Mucosa of descending colon (tissue), 3 donors: ENCODE data around the gene CORO1C. TPM values are rescaled to one million over a fixed set of nuclear protein-coding genes. Genes with fewer than 3 reads are reported as not detected.
A peak's percentile ranks its signal among the peaks of the same experiment; 100 is the strongest.
"Not testable (repeated sequence)": the region's sequence is repeated elsewhere in the genome, so short reads cannot be mapped to it uniquely, and the experiment has no call there.

ENCODE experiments used
- ATAC-seq: fragments of 200-7000 bp; cut with Tn5 transposase; one replicate; pipeline ENCODE4 v1.9.1; 2020; ENCODE audit warnings: mild to moderate bottlenecking, moderate library complexity
- DNase-seq, 3 donors: peaks; one replicate each; pipeline ENCODE4 v3.0.0-alpha.2; 2020
- H3K36me3 ChIP-seq: fragments of 200-600 bp; one replicate; pipeline ENCODE4 v1.8.0; 2021; ENCODE audit warnings: low read depth, mild to moderate bottlenecking
- H3K4me1 ChIP-seq: fragments of 200-600 bp; one replicate; pipeline ENCODE4 v1.8.0; 2021; ENCODE audit warnings: low read depth, mild to moderate bottlenecking
- H3K4me3 ChIP-seq: fragments of 200-600 bp; one replicate; pipeline ENCODE4 v1.8.0; 2021; ENCODE audit warnings: mild to moderate bottlenecking
- H3K9me3 ChIP-seq: fragments of 200-600 bp; one replicate; pipeline ENCODE4 v1.8.0; 2021; ENCODE audit warnings: mild to moderate bottlenecking
- intact Hi-C, 2 donors: fragments of 100-400 bp; cut with DNase I in 1 of 2; cut with micrococcal nuclease in 1 of 2; formaldehyde crosslinking; loops; one replicate each; pipeline versions ENCODE4 v1.11.0 to v1.11.1; 2022; cut with DNase I, micrococcal nuclease
- total RNA-seq, 3 donors: library from RNA; stranded (reverse); fragmentation: NEBNext Ultra II Directional in 2 of 3; extraction: Animal tissue kit (Norgen Biotek cat#: 25700) in 2 of 3; gene quantifications; one replicate each; pipeline versions ENCODE4 v1.2.1 to v1.2.4, GENCODE V29; 2021 to 2023
- TF ChIP-seq, protein P1 (sequence below): fragments of 200-600 bp; IDR thresholded peaks from one replicate; pipeline ENCODE4 v1.8.0; 2022; ENCODE audit warnings: antibody characterized with exemption, mild to moderate bottlenecking
- donor health status: DM: no; HTN: no; CAD: no; lungs with moderate emphysema.
- donor health status: DM: no; HTN: no; CAD: no.
- donor health status: DM: no; HTN: yes; CAD: no.

CORO1C gene
- total RNA-seq, 3 donors from 2014 or later, result 80.5 to 328 (median 123) TPM

GRCh38 chr12:108663324-108664015 is 67.8 kb downstream of the CORO1C start:
- DNase-seq (no peak), ATAC-seq (no peak)
- intact Hi-C loops, result loop anchor here (2.0 to 10.0 kb wide), 2 partner anchors 61 to 139 kb away; no protein-coding TSS in a partner anchor
- Histone ChIP-seq H3K4me3 (no peak overlapping the region), H3K4me1 (peaks cover 3% of the 10 kb centered on the region), H3K9me3 (no peaks in the 10 kb centered on the region), H3K36me3 (no peaks in the 10 kb centered on the region)
- TF ChIP-seq, protein P1, sequence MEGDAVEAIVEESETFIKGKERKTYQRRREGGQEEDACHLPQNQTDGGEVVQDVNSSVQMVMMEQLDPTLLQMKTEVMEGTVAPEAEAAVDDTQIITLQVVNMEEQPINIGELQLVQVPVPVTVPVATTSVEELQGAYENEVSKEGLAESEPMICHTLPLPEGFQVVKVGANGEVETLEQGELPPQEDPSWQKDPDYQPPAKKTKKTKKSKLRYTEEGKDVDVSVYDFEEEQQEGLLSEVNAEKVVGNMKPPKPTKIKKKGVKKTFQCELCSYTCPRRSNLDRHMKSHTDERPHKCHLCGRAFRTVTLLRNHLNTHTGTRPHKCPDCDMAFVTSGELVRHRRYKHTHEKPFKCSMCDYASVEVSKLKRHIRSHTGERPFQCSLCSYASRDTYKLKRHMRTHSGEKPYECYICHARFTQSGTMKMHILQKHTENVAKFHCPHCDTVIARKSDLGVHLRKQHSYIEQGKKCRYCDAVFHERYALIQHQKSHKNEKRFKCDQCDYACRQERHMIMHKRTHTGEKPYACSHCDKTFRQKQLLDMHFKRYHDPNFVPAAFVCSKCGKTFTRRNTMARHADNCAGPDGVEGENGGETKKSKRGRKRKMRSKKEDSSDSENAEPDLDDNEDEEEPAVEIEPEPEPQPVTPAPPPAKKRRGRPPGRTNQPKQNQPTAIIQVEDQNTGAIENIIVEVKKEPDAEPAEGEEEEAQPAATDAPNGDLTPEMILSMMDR, result no peak

DNA sequence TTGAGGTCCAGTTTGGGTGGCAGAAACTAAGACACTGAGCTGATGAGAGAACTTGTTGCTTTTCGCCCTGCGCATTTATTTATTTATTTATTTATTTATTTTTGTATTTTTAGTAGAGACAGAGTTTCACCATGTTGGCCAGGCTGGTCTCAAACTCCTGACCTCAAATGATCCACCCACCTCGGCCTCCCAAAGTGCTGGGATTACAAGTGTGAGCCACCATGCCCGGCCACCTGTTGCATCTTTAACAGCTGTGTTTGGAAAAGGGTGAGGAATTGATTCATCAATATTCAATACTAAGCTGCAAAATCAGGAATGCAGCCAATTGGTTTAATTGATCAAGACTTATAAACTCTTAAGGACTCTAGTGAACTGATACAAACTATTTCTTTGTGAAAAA is 73.2 kb downstream of the CORO1C start:
- H3K4me1 ChIP-seq, H3K36me3 ChIP-seq, ATAC-seq, H3K9me3 ChIP-seq, H3K4me3 ChIP-seq, intact Hi-C loops, DNase-seq: not testable (repeated sequence)

- no peaks in the 10 kb centered on the region for H3K9me3 ChIP-seq
- no peak overlapping the region for H3K4me3 ChIP-seq
- DNase-seq, result peak in 2 of 3 donors; percentile 37 to 65
- ATAC-seq, result peak; percentile 85
- no peaks in the 10 kb centered on the region for H3K36me3 ChIP-seq
- TF ChIP-seq, protein P1, result no peak
- intact Hi-C loops, result no loop called here
- peaks cover 4% of the 10 kb centered on the region for H3K4me1 ChIP-seq
These were observed 74.1 kb downstream of the CORO1C start for GRCh38 chr12:108657130-108657745.

DNA sequence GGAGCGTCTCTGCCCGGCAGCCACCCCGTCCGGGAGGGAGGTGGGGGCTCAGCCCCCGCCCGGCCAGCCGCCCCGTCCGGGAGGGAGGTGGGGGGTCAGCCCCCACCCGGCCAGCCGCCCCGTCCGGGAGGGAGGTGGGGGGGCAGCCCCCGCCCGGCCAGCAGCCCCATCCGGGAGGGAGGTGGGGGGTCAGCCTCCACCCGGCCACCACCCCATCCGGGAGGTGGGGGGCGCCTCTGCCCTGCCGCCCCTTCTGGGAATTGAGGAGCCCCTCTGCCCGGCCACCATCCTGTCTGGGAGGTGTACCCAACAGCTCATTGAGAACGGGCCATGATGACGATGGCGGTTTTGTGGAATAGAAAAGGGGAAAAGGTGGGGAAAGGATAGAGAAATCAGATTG is 75.1 kb downstream of the CORO1C start:
- intact Hi-C loops, ATAC-seq, H3K9me3 ChIP-seq, H3K4me1 ChIP-seq, H3K36me3 ChIP-seq, H3K4me3 ChIP-seq, DNase-seq: not testable (repeated sequence)

DNA sequence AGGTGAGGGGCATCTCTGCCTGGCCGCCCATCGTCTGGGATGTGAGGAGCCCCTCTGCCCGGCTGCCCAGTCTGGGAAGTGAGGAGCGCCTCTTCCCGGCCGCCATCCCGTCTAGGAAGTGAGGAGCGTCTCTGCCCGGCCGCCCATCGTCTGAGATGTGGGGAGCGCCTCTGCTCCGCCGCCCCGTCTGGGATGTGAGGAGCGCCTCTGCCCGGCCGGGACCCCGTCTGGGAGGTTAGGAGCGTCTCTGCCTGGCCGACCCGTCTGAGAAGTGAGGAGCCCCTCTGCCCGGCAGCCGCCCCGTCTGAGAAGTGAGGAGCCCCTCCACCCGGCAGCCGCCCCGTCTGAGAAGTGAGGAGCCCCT is 75.5 kb downstream of the CORO1C start:
- ATAC-seq, H3K36me3 ChIP-seq, intact Hi-C loops: not testable (repeated sequence)

GRCh38 chr12:108654622-108655021 is 76.7 kb downstream of the CORO1C start:
- intact Hi-C loops, H3K9me3 ChIP-seq, H3K36me3 ChIP-seq, H3K4me3 ChIP-seq, H3K4me1 ChIP-seq, ATAC-seq, DNase-seq: not testable (repeated sequence)

More for the DNA sequence above, 75.5 kb downstream of the CORO1C start:
- not testable (repeated sequence) for DNase-seq, H3K9me3 ChIP-seq, H3K4me3 ChIP-seq, H3K4me1 ChIP-seq

DNA sequence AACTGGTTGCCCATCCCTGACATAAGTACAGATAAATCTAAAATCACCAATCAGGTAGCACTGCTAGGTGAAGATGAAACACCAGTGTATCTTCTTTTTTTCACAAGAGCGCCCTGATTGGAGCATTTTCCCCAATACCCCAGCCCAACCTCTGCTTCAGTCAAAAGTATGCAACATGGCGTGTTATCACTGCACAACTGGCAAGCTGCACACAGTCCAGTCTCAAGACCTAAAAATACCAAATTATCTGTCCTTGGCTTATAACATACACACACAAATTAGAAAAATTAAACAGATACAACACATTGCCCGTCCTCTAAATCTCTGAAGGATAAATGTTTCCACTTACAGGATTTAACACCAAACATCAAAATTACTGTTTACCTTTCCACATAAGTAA is 77.4 kb downstream of the CORO1C start:
- peaks cover 4% of the 10 kb centered on the region for H3K4me1 ChIP-seq
- intact Hi-C loops, result no loop called here
- ATAC-seq (no peak), DNase-seq (no peak)
- no peak overlapping the region for H3K4me3 ChIP-seq
- TF ChIP-seq, protein P1, result no peak
- no peaks in the 10 kb centered on the region for H3K9me3 ChIP-seq
- H3K36me3 ChIP-seq, result no peaks in the 10 kb centered on the region
